Amniotic epithelial cell (primary cell): Measurements from ENCODE around the gene MAP3K7CL.
A peak's percentile ranks its signal among the peaks of the same experiment; 100 is the strongest.
"Not testable (repeated sequence)": the region's sequence is repeated elsewhere in the genome, so short reads cannot be mapped to it uniquely, and the experiment has no call there.

ENCODE experiments used
- DNase-seq: peaks from one replicate; pipeline ENCODE4 v3.0.0-alpha.2; 2010; ENCODE audit warnings: low read depth

MAP3K7CL gene

GRCh38 chr21:29133796-29134195 is 3.4 kb downstream of the MAP3K7CL start:
- DNase-seq = peak; percentile 33

- no peak for DNase-seq
Observed at GRCh38 chr21:29135481-29135880, 5.0 kb downstream of the MAP3K7CL start.

- no peak for DNase-seq
Observed at GRCh38 chr21:29136033-29136432, 5.6 kb downstream of the MAP3K7CL start.

- DNase-seq = peak; percentile 37
Observed at GRCh38 chr21:29144736-29145353, 14.4 kb downstream of the MAP3K7CL start.

GRCh38 chr21:29145354-29145782 is 14.9 kb downstream of the MAP3K7CL start:
- peak; percentile 92 for DNase-seq

- DNase-seq = no peak
Observed at GRCh38 chr21:29145852-29146453, 15.5 kb downstream of the MAP3K7CL start.

DNA sequence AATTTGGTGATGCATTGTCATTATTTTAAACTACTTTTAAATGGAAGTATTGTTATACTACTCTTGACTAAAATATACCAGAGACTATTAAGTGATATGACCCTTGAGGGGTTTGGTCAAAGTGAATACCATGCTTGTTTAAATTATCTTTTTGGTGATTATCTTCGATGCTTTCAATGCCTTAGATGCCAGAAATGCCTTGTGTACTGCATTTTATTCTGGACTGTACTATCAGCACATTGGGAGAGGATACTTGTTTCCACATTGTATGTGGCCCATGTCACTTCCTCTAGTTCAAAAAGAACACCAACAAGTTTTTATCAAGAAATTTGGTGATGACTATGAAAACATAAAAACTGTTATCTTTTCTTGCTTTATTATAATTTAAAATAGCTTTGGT is 16.3 kb downstream of the MAP3K7CL start:
- no peak for DNase-seq

GRCh38 chr21:29148530-29148929 is 18.1 kb downstream of the MAP3K7CL start:
- peak; percentile 22 for DNase-seq

GRCh38 chr21:29149808-29150425 is 19.5 kb downstream of the MAP3K7CL start:
- no peak for DNase-seq

- peak; percentile 21 for DNase-seq
Observed at GRCh38 chr21:29151931-29152330, 21.5 kb downstream of the MAP3K7CL start.

DNA sequence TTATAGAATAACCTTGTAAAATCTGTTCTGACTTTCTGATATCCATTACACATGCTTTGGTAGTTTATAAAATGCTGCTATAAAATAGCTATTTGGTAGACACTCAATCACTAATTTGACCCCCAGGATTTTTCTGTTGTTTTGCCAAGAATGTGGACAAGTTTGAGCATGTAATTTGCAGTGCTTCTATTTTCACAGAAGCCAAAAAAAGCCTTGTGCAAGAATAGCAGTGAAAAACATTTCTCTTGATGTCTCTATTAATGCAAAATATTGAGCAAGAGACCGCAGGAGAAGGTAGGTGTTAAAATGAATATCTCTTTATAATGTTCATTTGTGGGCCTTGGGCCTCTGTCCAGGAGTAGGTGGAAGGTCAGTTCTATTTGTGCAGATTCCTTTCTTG is 22.5 kb downstream of the MAP3K7CL start:
- peak; percentile 28 for DNase-seq

DNA sequence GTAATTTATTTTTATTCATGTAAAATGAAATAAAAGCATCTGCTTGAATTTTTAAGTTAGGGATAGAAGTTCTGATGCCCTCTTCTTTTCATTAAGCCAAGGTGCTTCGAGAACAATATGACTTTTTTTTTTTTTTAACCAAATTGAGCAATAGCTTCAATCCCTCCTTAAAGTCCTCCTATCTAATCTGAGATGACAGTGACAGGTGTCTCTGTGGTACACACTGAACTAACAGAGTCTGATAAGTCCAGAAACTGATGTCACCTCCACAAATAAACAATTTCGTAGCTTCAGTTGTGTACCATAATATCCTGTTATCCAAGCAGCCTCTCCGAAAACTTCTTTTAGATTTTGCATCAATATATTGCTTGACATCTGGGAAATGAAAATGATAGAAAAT is 23.8 kb downstream of the MAP3K7CL start:
- DNase-seq = no peak

DNA sequence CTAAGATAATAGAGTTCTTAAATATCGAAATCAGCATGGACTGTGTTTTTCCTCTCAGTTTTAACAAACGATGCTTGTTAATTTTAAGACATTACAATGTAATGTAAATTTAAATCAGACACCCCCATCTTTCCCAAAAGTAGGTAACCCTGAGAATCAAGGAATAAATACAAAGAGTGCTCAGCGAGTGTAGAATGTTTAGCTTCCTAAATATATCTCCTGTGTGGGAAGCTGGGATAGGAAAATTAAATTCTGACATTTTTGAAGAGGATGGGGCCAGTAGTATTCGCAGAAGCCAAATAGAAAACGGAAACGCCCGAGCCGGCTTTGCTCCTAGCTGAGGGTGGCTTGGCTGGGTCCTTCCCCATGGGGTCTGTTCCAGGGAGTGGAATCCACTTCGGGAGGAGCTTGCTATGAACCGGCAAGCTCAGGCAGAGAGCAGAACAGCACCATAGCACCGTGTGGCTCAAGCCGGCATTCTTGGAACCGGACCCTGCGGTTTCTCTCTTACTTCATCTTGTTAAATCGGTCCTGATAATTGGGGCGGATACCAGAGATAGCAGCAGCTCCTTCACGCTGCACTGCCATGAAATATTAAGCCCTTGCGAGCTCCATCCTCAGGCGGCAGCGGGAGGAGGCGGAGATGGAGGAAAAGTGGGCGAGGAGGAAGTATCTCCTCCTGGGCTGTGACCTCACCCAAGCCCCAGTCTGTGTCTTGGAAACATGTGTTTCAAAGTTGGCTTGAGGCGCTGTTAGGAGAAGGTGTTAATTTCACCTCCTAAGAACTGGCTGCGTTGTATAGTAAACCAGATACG is 24.9 kb downstream of the MAP3K7CL start:
- DNase-seq = peak; percentile 88

- DNase-seq = no peak
Observed at GRCh38 chr21:29155933-29156260, 25.5 kb downstream of the MAP3K7CL start.

DNA sequence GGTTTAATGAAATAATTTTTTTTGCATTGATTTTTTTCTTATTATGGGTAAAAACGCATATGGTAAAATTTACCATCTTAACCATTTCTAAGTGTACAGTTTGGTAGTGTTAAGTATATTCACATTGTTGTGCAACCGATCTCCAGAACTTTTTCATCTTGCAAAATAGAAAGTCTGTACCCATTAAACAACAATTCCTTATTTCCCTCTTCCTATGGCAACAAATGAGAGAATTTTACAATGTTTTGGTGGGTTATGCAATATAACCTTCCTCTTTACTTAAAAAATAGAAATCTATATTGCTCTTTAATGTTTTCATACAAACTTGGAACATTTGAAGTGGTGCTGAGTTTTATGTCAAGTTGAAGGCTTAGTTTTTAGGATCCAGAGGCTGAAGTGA is 26.6 kb downstream of the MAP3K7CL start:
- DNase-seq = no peak

- DNase-seq = no peak
Observed at GRCh38 chr21:29159842-29160241, 29.4 kb downstream of the MAP3K7CL start.

DNA sequence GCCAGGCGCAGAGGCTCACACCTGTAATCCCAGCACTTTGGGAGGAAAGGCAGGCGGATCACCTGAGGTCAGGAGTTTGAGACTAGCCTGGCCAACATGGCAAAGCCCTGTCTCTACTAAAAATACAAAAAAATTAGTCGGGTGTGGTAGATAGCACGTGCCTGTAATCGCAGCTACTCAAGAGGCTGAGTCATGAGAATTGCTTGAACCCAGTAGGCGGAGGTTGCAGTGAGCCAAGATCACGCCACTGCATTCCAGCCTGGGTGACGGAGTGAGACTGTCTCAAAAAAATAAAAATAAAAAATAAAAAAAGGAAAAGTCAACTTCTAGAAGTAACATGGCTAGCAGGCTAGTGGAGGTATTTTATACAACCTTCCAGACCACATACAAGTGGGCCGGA is 32.4 kb downstream of the MAP3K7CL start:
- peak; percentile 86 for DNase-seq

GRCh38 chr21:29163341-29164115 is 33.1 kb downstream of the MAP3K7CL start:
- no peak for DNase-seq

GRCh38 chr21:29164323-29164942 is 34.0 kb downstream of the MAP3K7CL start:
- peak; percentile 83 for DNase-seq

- DNase-seq = no peak
Observed at GRCh38 chr21:29166323-29166722, 35.9 kb downstream of the MAP3K7CL start.

DNA sequence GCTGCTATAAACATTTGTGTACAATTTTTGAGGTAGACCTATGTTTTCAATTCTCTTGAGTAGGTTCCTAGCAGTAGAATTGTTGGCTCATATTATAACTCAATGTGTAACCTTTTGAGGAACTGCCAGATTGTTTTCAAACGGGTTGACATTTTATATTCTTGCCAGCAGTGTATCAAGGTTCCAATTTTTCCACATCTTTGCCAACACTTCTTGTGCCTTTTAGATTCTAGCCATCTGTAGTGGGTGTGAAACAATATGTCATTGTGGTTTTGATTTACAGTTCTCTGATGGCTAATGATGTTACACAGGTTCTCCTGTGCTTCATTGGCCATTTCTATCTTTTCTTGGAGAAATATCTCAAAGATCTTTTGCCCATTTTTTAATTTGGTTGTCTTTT is 36.4 kb downstream of the MAP3K7CL start:
- no peak for DNase-seq

- DNase-seq = not testable (repeated sequence)
Observed at GRCh38 chr21:29167481-29167880, 37.0 kb downstream of the MAP3K7CL start.
